ENCODE results near the gene AHDC1. TPM values are rescaled to one million over a fixed set of nuclear protein-coding genes. Genes with fewer than 3 reads are reported as not detected.
A peak's percentile ranks its signal among the peaks of the same experiment; 100 is the strongest.

The AHDC1 gene
- total RNA-seq, 1 donor from 2014 or later = 50.1 TPM

DNA sequence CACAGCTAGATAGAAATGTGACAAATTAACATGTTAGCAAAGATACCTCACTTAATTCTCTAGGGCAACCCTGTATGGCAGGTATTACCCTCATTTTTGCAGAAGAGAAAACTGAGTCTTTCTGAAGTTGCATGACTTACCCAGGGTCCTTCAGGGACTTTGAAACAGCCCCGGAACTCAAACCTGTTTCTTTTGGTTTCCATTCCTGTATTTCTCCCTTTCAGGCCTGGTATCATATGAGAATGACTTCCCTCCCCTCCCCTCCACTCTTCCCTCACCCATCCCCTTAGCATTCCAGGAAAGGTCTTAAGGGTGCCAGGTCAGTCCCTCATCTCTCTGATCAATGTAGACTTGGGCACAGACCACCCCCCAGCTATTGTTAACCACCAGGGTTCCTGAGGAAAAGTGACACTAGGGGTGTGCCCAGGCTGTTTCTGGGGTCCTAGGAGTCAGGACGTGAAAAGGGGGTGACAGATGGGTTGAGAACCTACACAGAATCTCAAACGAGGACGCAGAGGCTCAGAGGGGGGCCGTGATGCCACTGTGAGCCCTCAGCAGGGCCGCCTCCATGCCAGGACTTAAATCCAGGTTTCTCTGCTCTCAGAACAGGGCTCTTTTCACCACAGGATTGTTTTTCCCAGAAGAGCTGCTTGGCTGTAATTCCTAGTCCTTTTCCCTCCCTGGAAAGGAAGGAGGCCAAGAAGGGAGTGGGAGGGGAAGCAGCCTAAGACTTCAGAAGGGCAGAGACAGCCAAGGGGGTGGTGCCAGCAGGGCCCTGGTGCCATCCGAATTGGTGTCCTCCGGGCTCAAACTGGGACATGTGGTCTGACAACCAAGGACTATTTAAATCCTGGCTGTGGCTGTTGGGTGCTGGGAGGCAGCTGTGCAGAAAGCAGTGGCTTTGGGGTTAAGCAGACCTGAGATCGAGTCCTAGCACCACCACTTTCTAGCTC lies 111.9 kb downstream of the AHDC1 start:
- H3K9me3 Mint-ChIP-seq = no peaks in the 10 kb centered on the region
- peaks cover 42% of the 10 kb centered on the region for H3K4me1 Mint-ChIP-seq
- H3K27me3 Mint-ChIP-seq (ENCODE audit: low read depth) = no peaks in the 10 kb centered on the region
- no peaks in the 10 kb centered on the region for H3K36me3 Mint-ChIP-seq (ENCODE audit: low read depth)
- DNase-seq (ENCODE audit: low read depth, low spot score) = no peak
- peak overlapping the region; percentile 47 for H3K4me3 Mint-ChIP-seq
- TF ChIP-seq, protein P1, sequence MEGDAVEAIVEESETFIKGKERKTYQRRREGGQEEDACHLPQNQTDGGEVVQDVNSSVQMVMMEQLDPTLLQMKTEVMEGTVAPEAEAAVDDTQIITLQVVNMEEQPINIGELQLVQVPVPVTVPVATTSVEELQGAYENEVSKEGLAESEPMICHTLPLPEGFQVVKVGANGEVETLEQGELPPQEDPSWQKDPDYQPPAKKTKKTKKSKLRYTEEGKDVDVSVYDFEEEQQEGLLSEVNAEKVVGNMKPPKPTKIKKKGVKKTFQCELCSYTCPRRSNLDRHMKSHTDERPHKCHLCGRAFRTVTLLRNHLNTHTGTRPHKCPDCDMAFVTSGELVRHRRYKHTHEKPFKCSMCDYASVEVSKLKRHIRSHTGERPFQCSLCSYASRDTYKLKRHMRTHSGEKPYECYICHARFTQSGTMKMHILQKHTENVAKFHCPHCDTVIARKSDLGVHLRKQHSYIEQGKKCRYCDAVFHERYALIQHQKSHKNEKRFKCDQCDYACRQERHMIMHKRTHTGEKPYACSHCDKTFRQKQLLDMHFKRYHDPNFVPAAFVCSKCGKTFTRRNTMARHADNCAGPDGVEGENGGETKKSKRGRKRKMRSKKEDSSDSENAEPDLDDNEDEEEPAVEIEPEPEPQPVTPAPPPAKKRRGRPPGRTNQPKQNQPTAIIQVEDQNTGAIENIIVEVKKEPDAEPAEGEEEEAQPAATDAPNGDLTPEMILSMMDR (conservative IDR thresholded peaks at IDR 0.05) = no peak
- no peak overlapping the region for H3K27ac Mint-ChIP-seq (ENCODE audit: unreplicated experiment)

DNA sequence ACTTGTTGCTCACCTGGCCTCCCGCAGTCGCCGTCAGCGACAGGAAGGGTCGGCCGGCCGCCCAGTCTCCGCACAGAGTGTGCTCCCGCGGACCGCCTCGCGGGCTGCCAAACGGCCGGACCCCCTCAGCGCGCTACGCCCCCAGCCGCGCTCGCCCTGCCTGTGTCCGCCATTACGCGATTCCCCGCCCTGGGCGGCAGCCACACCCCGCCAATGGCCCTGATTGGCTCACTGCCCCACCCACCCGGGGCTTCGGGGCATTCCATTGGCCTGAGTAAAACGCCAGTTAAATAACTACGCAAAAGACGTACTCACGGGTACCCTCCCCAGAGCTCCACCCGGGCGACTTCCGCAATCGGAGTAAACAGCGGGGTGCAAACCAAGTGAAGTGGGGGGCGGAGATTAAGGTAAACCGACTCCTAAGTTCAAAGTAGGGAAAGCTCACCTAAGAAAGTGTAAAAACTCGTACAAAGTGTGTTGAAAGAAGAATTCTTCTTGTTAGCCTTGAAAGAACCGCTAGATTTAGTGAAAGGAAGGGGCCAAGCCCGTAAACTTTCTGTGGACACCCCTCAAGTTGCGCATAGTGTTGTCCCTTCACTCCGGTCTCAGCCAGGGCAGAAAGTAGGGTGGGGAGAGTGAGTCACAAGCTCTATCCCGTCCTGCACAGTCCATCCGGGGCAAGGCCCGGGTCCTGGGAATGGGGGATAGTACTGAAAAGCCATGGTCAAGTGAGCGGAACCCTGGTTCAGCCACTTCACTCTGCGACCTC lies 113.8 kb downstream of the AHDC1 start, which contains the start of gene WASF2:
WASF2 (minus strand) TSS at position 195 of the 769 bp plus-strand sequence. CDS start 61,277 bp downstream, outside the sequence.
- H3K36me3 Mint-ChIP-seq (ENCODE audit: low read depth) = no peaks in the 10 kb centered on the region
- H3K27ac Mint-ChIP-seq (ENCODE audit: unreplicated experiment) = peak within 1 kb of the TSS; percentile 100
- peak; percentile 91 for DNase-seq (ENCODE audit: low read depth, low spot score)
- TF ChIP-seq, protein P1 (conservative IDR thresholded peaks at IDR 0.05) = no peak
- H3K4me1 Mint-ChIP-seq = peaks cover 35% of the 10 kb centered on the region
- H3K9me3 Mint-ChIP-seq = no peaks in the 10 kb centered on the region
- no peaks in the 10 kb centered on the region for H3K27me3 Mint-ChIP-seq (ENCODE audit: low read depth)
- H3K4me3 Mint-ChIP-seq = peak within 1 kb of the TSS; percentile 97

DNA sequence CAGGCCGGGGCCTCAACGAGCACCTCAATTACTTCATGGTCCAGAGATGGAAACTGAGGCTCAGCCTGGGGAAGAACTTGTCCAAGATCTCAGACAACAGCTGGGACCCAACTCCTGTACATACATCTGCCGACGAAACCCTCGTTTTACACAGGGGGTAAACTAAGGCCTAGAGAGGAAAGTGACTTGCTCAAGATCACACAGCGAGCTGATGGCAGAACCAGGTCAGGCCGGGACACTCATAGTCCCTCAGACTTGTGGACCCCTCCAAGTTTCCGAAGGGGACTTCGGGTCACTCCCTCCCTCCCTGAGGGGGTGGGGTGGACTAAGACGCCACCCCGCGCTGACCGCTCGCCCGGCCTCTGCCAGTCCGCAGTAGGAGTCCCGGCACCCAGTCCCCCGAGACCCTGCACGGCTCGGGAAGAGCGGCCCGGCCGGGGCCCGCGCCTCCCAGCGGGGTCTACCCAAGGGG lies 114.4 kb downstream of the AHDC1 start:
- H3K4me1 Mint-ChIP-seq = peaks cover 35% of the 10 kb centered on the region
- H3K27me3 Mint-ChIP-seq (ENCODE audit: low read depth) = no peaks in the 10 kb centered on the region
- H3K4me3 Mint-ChIP-seq = peak overlapping the region; percentile 86
- no peaks in the 10 kb centered on the region for H3K9me3 Mint-ChIP-seq
- no peaks in the 10 kb centered on the region for H3K36me3 Mint-ChIP-seq (ENCODE audit: low read depth)
- peak overlapping the region; percentile 94 for H3K27ac Mint-ChIP-seq (ENCODE audit: unreplicated experiment)
- DNase-seq (ENCODE audit: low read depth, low spot score) = peak; percentile 17
- TF ChIP-seq, protein P1 (conservative IDR thresholded peaks at IDR 0.05) = no peak

DNA sequence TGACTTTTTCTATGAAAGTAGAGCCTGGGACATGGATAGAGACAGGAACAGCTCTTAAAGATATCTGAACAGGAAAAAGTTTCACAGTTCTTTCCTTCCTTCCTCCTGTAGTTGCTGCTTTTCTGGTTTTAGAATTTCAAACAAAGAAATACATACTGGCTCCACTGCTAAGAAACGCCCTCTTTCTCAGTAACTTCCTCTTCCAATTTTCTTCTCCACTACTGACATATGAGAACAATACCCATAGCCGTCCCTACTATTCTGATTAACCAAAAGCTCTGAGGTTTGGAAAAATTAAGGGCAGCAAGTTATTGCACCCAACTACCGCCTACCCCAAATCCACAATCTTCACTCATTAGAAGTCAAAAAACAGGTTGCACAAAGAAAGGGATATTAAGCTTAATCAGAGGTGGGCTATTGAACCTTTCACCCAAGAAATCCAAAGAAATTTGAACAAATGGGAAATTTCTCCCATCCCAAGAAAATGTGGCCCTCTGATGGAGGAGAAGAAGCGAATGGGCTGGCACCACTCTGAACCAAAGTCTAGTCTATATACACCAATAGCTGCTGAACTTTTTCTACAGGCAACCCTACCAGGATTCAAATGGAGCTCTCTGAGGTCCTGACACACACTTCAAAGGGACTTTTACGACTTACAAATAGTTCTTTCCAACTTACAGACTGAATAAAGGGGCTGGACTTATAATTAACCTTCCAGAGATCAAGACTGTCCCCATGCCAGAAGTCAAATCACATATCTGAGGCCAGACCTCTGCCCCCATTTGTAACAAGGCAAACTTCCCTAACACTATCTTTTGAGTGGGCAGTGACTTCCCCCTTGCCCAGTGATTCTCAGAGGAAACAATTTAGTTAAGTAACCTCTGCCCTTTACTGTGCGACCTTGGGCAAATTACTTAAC lies 115.7 kb downstream of the AHDC1 start:
- no peaks in the 10 kb centered on the region for H3K9me3 Mint-ChIP-seq
- H3K4me1 Mint-ChIP-seq = peaks cover 31% of the 10 kb centered on the region
- peak overlapping the region; percentile 52 for H3K27ac Mint-ChIP-seq (ENCODE audit: unreplicated experiment)
- no peaks in the 10 kb centered on the region for H3K27me3 Mint-ChIP-seq (ENCODE audit: low read depth)
- H3K4me3 Mint-ChIP-seq = peak overlapping the region; percentile 86
- H3K36me3 Mint-ChIP-seq (ENCODE audit: low read depth) = no peaks in the 10 kb centered on the region
- no peak for DNase-seq (ENCODE audit: low read depth, low spot score)
- TF ChIP-seq, protein P1 (conservative IDR thresholded peaks at IDR 0.05) = no peak

Data from neural crest cell (in vitro differentiated cells).